Left ventricle myocardium inferior (tissue), 1 donor: Measurements from ENCODE around the gene NCKAP5. TPM values are rescaled to one million over a fixed set of nuclear protein-coding genes. Genes with fewer than 3 reads are reported as not detected.

Source experiments
- DNase-seq: peaks from one replicate; pipeline ENCODE4 v3.0.0-alpha.2; 2020
- H3K27ac ChIP-seq: fragments of 200-600 bp; replicated peaks from 2 replicates; pipeline ENCODE4 v1.8.0; 2021
- H3K27me3 ChIP-seq: fragments of 200-600 bp; 2 replicates; pipeline ENCODE4 v1.8.0; 2021; ENCODE audit warnings: low read depth
- H3K36me3 ChIP-seq: fragments of 200-600 bp; 2 replicates; pipeline ENCODE4 v1.8.0; 2021
- H3K4me1 ChIP-seq: fragments of 200-600 bp; 2 replicates; pipeline ENCODE4 v1.8.0; 2021
- H3K4me3 ChIP-seq: fragments of 200-600 bp; 2 replicates; pipeline ENCODE4 v1.8.0; 2021; ENCODE audit warnings: mild to moderate bottlenecking, moderate library complexity
- H3K9me3 ChIP-seq: fragments of 200-600 bp; replicated peaks from 2 replicates; pipeline ENCODE4 v1.8.0; 2021
- intact Hi-C: fragments of 100-400 bp; cut with micrococcal nuclease; formaldehyde crosslinking; loops from one replicate; pipeline ENCODE4 v1.11.0; 2022
- total RNA-seq: library from RNA; stranded (reverse); fragmentation: NEBNext Ultra II Directional; extraction: Animal tissue kit (Norgen Biotek cat#: 25700); gene quantifications from one replicate; pipeline ENCODE4 v1.2.1, GENCODE V29; 2021
- TF ChIP-seq, protein P1 (sequence below): fragments of 200-600 bp; IDR thresholded peaks from 2 replicates; pipeline ENCODE4 v1.8.0; 2021; ENCODE audit warnings: antibody characterized with exemption, mild to moderate bottlenecking, borderline replicate concordance
- donor health status: DM: no; HTN: yes; CAD: no; lungs with severe emphysema.

NCKAP5 gene
- total RNA-seq, 1 donor from 2014 or later = 6.0 TPM

DNA sequence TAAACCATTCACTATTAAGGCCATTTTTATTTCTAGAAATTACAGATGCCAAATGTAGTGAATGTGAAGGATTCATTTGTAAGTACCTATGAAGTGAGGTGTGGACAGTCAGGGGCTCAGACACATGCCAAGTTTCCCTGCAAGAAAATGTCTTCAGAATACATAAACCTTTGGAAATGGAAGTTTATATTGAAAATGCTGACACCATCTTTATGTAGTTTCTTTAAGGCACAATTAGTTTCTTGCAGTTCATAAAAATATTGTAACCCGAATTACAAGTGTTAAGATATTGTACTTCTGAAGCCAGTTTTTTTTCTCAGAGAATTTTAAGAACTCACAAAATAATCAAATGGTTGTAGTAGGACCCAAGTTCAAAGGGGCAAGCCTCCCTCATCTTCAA is 832.2 kb downstream of the NCKAP5 start:
- no peaks in the 10 kb centered on the region for H3K27me3 ChIP-seq
- no peak overlapping the region for H3K27ac ChIP-seq
- no peaks in the 10 kb centered on the region for H3K36me3 ChIP-seq
- DNase-seq = no peak
- intact Hi-C loops = no loop called here
- no peaks in the 10 kb centered on the region for H3K4me1 ChIP-seq
- TF ChIP-seq, protein P1, sequence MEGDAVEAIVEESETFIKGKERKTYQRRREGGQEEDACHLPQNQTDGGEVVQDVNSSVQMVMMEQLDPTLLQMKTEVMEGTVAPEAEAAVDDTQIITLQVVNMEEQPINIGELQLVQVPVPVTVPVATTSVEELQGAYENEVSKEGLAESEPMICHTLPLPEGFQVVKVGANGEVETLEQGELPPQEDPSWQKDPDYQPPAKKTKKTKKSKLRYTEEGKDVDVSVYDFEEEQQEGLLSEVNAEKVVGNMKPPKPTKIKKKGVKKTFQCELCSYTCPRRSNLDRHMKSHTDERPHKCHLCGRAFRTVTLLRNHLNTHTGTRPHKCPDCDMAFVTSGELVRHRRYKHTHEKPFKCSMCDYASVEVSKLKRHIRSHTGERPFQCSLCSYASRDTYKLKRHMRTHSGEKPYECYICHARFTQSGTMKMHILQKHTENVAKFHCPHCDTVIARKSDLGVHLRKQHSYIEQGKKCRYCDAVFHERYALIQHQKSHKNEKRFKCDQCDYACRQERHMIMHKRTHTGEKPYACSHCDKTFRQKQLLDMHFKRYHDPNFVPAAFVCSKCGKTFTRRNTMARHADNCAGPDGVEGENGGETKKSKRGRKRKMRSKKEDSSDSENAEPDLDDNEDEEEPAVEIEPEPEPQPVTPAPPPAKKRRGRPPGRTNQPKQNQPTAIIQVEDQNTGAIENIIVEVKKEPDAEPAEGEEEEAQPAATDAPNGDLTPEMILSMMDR = no peak
- no peak overlapping the region for H3K4me3 ChIP-seq
- no peaks in the 10 kb centered on the region for H3K9me3 ChIP-seq

DNA sequence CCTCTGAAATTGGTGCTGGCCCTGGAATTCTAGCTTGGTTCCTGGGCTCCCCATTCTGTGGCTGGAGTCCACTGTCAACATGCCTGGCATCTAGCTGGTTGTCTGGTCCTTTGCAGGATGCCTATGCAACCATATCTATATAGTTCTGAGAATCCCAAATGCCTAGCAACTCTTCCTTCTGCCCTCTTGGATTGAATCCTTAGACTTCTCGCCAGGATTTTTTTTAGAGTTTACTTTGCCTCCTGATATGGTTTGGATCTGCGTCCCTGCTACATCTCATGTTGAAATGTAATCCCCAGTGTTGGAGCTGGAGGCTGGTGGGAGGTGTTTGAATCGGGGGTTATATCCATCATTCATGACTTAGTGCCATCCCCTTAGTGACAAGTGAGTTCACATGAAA is 833.3 kb downstream of the NCKAP5 start:
- no peak for DNase-seq
- TF ChIP-seq, protein P1 = no peak
- no peaks in the 10 kb centered on the region for H3K9me3 ChIP-seq
- intact Hi-C loops = no loop called here
- no peak overlapping the region for H3K27ac ChIP-seq
- peaks cover 5% of the 10 kb centered on the region for H3K36me3 ChIP-seq
- no peak overlapping the region for H3K4me3 ChIP-seq
- no peaks in the 10 kb centered on the region for H3K27me3 ChIP-seq
- no peaks in the 10 kb centered on the region for H3K4me1 ChIP-seq

DNA sequence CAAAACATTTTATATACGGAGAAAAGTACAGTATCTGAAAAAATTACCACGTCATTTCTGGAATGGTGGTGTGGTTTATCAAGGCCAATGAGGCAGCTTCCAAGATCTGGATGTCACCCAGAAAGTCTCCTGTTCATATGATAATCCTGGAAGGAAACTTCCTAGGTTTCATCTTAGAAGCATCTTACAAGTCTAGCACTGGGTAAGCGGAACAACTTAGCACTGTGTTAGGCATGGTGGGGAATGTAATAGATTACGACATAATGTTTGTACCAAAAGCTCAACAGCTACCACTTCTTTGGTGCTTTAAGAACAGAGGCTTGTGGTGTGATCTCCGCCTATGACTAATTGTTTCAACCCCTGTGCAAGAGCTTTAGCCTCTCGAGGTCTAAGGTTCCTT is 835.2 kb downstream of the NCKAP5 start:
- H3K9me3 ChIP-seq = no peaks in the 10 kb centered on the region

DNA sequence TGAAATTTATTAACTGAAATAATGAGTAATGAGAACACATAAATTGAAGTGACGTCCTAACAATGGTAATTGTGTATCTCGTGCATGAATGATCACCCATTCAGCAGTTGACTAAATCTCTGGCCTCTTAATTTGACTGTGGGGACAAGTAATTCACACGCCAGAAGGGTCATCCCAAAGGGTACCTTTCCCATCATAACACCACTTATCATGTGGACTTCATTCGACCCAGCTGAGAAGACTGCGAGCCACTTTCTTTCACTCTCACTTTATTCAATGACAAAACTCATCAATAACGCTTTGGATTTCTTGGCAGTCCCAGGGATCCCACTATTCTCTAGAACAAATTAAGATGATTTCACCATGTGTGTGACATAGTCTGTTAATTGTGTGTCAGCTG is 835.6 kb downstream of the NCKAP5 start:
- no peaks in the 10 kb centered on the region for H3K9me3 ChIP-seq
- no peak for DNase-seq
- intact Hi-C loops = no loop called here
- H3K4me3 ChIP-seq = no peak overlapping the region
- H3K27me3 ChIP-seq = no peaks in the 10 kb centered on the region
- TF ChIP-seq, protein P1 = no peak
- H3K4me1 ChIP-seq = no peaks in the 10 kb centered on the region
- peaks cover 5% of the 10 kb centered on the region for H3K36me3 ChIP-seq
- H3K27ac ChIP-seq = no peak overlapping the region

More for the DNA sequence above, 835.2 kb downstream of the NCKAP5 start:
- Histone ChIP-seq H3K4me3 (no peak overlapping the region), H3K4me1 (no peaks in the 10 kb centered on the region), H3K27me3 (no peaks in the 10 kb centered on the region), H3K36me3 (peaks cover 5% of the 10 kb centered on the region), H3K27ac (no peak overlapping the region)
- no peak for DNase-seq
- TF ChIP-seq, protein P1 = no peak
- intact Hi-C loops = no loop called here

DNA sequence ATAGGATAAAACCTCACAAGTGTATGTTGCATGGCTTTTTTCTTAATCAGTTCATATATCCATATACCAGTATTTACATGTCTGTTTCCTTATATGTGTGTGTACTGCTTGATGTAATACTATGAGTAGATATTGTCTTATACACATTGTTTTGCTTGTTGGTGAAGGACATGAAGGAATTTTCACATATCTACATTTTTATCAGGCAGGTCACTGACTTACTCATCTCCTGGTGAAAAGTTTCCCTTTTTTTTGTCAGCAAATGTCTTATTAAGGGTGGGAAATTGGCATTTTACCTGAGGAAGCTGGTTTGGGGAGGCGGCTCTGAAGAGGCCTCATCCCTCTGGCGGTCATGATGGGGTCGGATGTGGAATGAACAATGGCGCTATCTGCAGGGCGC is 836.8 kb downstream of the NCKAP5 start:
- Histone ChIP-seq H3K4me1 (no peaks in the 10 kb centered on the region), H3K36me3 (peaks cover 5% of the 10 kb centered on the region), H3K9me3 (no peaks in the 10 kb centered on the region), H3K27me3 (no peaks in the 10 kb centered on the region), H3K27ac (no peak overlapping the region), H3K4me3 (no peak overlapping the region)
- no peak for DNase-seq
- TF ChIP-seq, protein P1 = no peak
- intact Hi-C loops = no loop called here

DNA sequence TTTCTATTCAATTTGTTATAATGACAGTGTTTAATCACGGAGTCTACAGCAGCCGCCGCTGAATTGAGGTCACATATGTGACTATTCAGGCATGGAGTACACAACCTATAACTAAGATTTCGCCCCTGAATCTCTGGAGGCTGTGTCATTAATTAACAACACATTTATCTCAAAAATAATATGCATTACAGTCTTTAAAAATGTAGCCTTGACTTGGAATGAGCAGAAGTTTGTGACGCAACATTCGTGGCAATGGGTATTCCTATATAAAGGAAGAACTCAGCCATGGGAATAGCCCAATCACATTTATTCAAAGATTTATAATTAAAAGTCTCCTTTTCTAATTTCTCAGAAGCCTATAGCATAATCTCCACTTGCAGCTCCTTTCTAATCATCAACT is 837.7 kb downstream of the NCKAP5 start:
- Histone ChIP-seq H3K4me3 (no peak overlapping the region), H3K27ac (no peak overlapping the region), H3K9me3 (no peaks in the 10 kb centered on the region), H3K27me3 (no peaks in the 10 kb centered on the region), H3K36me3 (peaks cover 5% of the 10 kb centered on the region), H3K4me1 (no peaks in the 10 kb centered on the region)
- DNase-seq = no peak
- intact Hi-C loops = no loop called here
- TF ChIP-seq, protein P1 = no peak
